H9 (cell line): ENCODE measurements around the gene ZNF444. TPM values are rescaled to one million over a fixed set of nuclear protein-coding genes. Genes with fewer than 3 reads are reported as not detected.
"Not testable (repeated sequence)": the region's sequence is repeated elsewhere in the genome, so short reads cannot be mapped to it uniquely, and the experiment has no call there.

Experiments used
- DNase-seq: peaks from one replicate; pipeline ENCODE4 v3.0.0-alpha.2; 2017
- H2AFZ ChIP-seq: one replicate; pipeline ENCODE4 v1.6.1; 2013; ENCODE audit warnings: mild to moderate bottlenecking, low read length, control low read depth, moderate library complexity
- H2AK5ac ChIP-seq: 2 replicates; pipeline ENCODE4 v1.6.1; 2013; ENCODE audit warnings: low read length, control low read depth, mixed read lengths; ENCODE audit not compliant: insufficient read length
- H2BK120ac ChIP-seq: one replicate; pipeline ENCODE4 v1.6.1; 2013; ENCODE audit warnings: low read depth, mild to moderate bottlenecking, low read length, control low read depth, inconsistent platforms; ENCODE audit not compliant: poor library complexity, severe bottlenecking
- H2BK12ac ChIP-seq: 2 replicates; pipeline ENCODE4 v1.6.1; 2013; ENCODE audit warnings: low read length, control low read depth, mixed read lengths, low read depth; ENCODE audit not compliant: insufficient read length
- H2BK15ac ChIP-seq: 2 replicates; pipeline ENCODE4 v1.6.1; 2013; ENCODE audit warnings: low read depth, low read length, control low read depth
- H2BK20ac ChIP-seq: one replicate; pipeline ENCODE4 v1.6.1; 2013; ENCODE audit warnings: low read depth, mild to moderate bottlenecking, low read length, control low read depth, inconsistent platforms; ENCODE audit not compliant: poor library complexity, severe bottlenecking
- H2BK5ac ChIP-seq: 2 replicates; pipeline ENCODE4 v1.6.1; 2013; ENCODE audit warnings: low read length, control low read depth, mixed read lengths; ENCODE audit not compliant: insufficient read length
- H3K14ac ChIP-seq: 2 replicates; pipeline ENCODE4 v1.6.1; 2013; ENCODE audit warnings: low read length, control low read depth; ENCODE audit not compliant: insufficient read depth
- H3K18ac ChIP-seq: 2 replicates; pipeline ENCODE4 v1.6.1; 2013; ENCODE audit warnings: low read depth, mild to moderate bottlenecking, mixed read lengths, low read length, control low read depth; ENCODE audit not compliant: insufficient read length
- H3K23ac ChIP-seq: 2 replicates; pipeline ENCODE4 v1.6.1; 2013; ENCODE audit warnings: low read length, control low read depth, mixed read lengths, low read depth; ENCODE audit not compliant: insufficient read length
- H3K23me2 ChIP-seq: 2 replicates; pipeline ENCODE4 v1.6.1; 2013; ENCODE audit warnings: low read depth, mild to moderate bottlenecking, mixed read lengths, low read length, control low read depth; ENCODE audit not compliant: insufficient read length, poor library complexity, severe bottlenecking
- H3K27ac ChIP-seq: 2 replicates; pipeline ENCODE4 v1.5.1; 2013; ENCODE audit warnings: low read length, control low read depth, mixed read lengths, low read depth; ENCODE audit not compliant: insufficient read length
- H3K27me3 ChIP-seq: 2 replicates; pipeline ENCODE4 v1.6.1; 2013; ENCODE audit warnings: low read length, control low read depth, inconsistent platforms; ENCODE audit not compliant: insufficient read depth
- H3K4ac ChIP-seq: 2 replicates; pipeline ENCODE4 v1.6.1; 2013; ENCODE audit warnings: low read depth, mild to moderate bottlenecking, control low read depth, inconsistent platforms, low read length, moderate library complexity
- H3K4me1 ChIP-seq: 2 replicates; pipeline ENCODE4 v1.6.1; 2013; ENCODE audit warnings: low read length, control low read depth, inconsistent platforms; ENCODE audit not compliant: insufficient read depth
- H3K4me2 ChIP-seq: 2 replicates; pipeline ENCODE4 v1.6.1; 2013; ENCODE audit warnings: low read length, control low read depth, mixed read lengths; ENCODE audit not compliant: insufficient read length, insufficient read depth
- H3K56ac ChIP-seq: 2 replicates; pipeline ENCODE4 v1.6.1; 2013; ENCODE audit warnings: low read depth, mild to moderate bottlenecking, mixed read lengths, low read length, control low read depth; ENCODE audit not compliant: insufficient read length
- H3K79me1 ChIP-seq: 2 replicates; pipeline ENCODE4 v1.6.1; 2013; ENCODE audit warnings: low read depth, mild to moderate bottlenecking, moderate library complexity, low read length, control low read depth, inconsistent platforms; ENCODE audit not compliant: insufficient read depth, poor library complexity, severe bottlenecking
- H3K79me2 ChIP-seq: 2 replicates; pipeline ENCODE4 v1.6.1; 2013; ENCODE audit warnings: low read length, control low read depth, inconsistent platforms; ENCODE audit not compliant: insufficient read depth
- H3K9ac ChIP-seq: 2 replicates; pipeline ENCODE4 v1.6.1; 2013; ENCODE audit warnings: low read length, control low read depth, mixed read lengths; ENCODE audit not compliant: insufficient read length; ENCODE audit errors: extremely low read depth
- H3K9me3 ChIP-seq: one replicate; pipeline ENCODE4 v1.6.1; 2013; ENCODE audit warnings: low read depth, low read length, inconsistent platforms; ENCODE audit not compliant: control insufficient read depth
- H3T11ph ChIP-seq: one replicate; pipeline ENCODE4 v1.6.1; 2013; ENCODE audit warnings: mild to moderate bottlenecking, low read length, control low read depth, inconsistent platforms
- H4K20me1 ChIP-seq: one replicate; pipeline ENCODE4 v1.6.1; 2013; ENCODE audit not compliant: control insufficient read depth, insufficient read length, insufficient read depth
- H4K5ac ChIP-seq: 2 replicates; pipeline ENCODE4 v1.6.1; 2013; ENCODE audit warnings: low read depth, mild to moderate bottlenecking, mixed read lengths, low read length, control low read depth; ENCODE audit not compliant: insufficient read length
- H4K8ac ChIP-seq: replicated peaks from 2 replicates; pipeline ENCODE4 v1.6.1; 2013; ENCODE audit warnings: low read length, control low read depth, mixed read lengths, low read depth; ENCODE audit not compliant: insufficient read length
- H4K91ac ChIP-seq: 2 replicates; pipeline ENCODE4 v1.6.1; 2013; ENCODE audit warnings: low read depth, mild to moderate bottlenecking, moderate library complexity, mixed read lengths, low read length, control low read depth; ENCODE audit not compliant: insufficient read length
- H3K27ac Mint-ChIP-seq, 3 experiments: 2 replicates in 2 of 3; 3 replicates in 1 of 3; pipeline ENCODE4 v1.8.0; 2020 to 2021; ENCODE audit warnings: mixed read lengths in 3 of 3, mild to moderate bottlenecking in 1 of 3, moderate library complexity in 1 of 3
- H3K27me3 Mint-ChIP-seq: 2 replicates; pipeline ENCODE4 v1.8.0; 2021; ENCODE audit warnings: low read depth, mild to moderate bottlenecking, moderate library complexity, mixed read lengths
- H3K36me3 Mint-ChIP-seq, 3 experiments: 2 replicates in 2 of 3; 3 replicates in 1 of 3; pipeline ENCODE4 v1.8.0; 2020 to 2021; ENCODE audit warnings: low read depth in 3 of 3, mixed read lengths in 3 of 3; ENCODE audit not compliant: insufficient read depth in 1 of 3
- H3K4me1 Mint-ChIP-seq, 2 experiments: 2 replicates each; pipeline ENCODE4 v1.8.0; 2020; ENCODE audit warnings: mixed read lengths in 2 of 2
- H3K4me3 Mint-ChIP-seq, 2 experiments: 2 replicates in 1 of 2; 3 replicates in 1 of 2; pipeline ENCODE4 v1.8.0; 2020 to 2021; ENCODE audit warnings: mild to moderate bottlenecking in 2 of 2, mixed read lengths in 2 of 2, moderate library complexity in 1 of 2
- H3K9me3 Mint-ChIP-seq, 2 experiments: 2 replicates in 1 of 2; 3 replicates in 1 of 2; pipeline ENCODE4 v1.8.0; 2020; ENCODE audit warnings: mild to moderate bottlenecking in 2 of 2, mixed read lengths in 2 of 2, moderate library complexity in 1 of 2
- WGBS: extraction: QIAGEN DNeasy Blood & Tissue Kit; methylation state at CpG from one replicate; pipeline ENCODE4 v1.1.7; 2013; ENCODE audit warnings: missing lambda C conversion rate, low lambda C conversion rate, mixed read lengths; ENCODE audit not compliant: insufficient read length; ENCODE audit errors: extremely low coverage; 5-methylcytosine and 5-hydroxymethylcytosine counted together
- total RNA-seq: library from RNA; stranded (reverse); gene quantifications from 2 replicates; pipeline ENCODE4 v1.2.1, GENCODE V29; 2021

The ZNF444 gene
- total RNA-seq, 1 experiment from 2014 or later = 49.7 TPM

- not testable (repeated sequence) for H3K79me1 ChIP-seq, H2AFZ ChIP-seq, H2AK5ac ChIP-seq, H3K4ac ChIP-seq, H3K27ac ChIP-seq, H4K8ac ChIP-seq, H2BK5ac ChIP-seq, H3K27me3 ChIP-seq, H3K9ac ChIP-seq, H3K23ac ChIP-seq, H3K36me3 Mint-ChIP-seq, H3K4me1 ChIP-seq, H2BK15ac ChIP-seq, H3K9me3 ChIP-seq, H3K79me2 ChIP-seq, H3K14ac ChIP-seq, H3K4me3 Mint-ChIP-seq, H3K23me2 ChIP-seq, H4K91ac ChIP-seq, H3K56ac ChIP-seq, H2BK20ac ChIP-seq, H3K18ac ChIP-seq, H4K20me1 ChIP-seq, H3K27me3 Mint-ChIP-seq, H2BK120ac ChIP-seq, H2BK12ac ChIP-seq, H3K4me2 ChIP-seq, H4K5ac ChIP-seq, H3K9me3 Mint-ChIP-seq, H3K27ac Mint-ChIP-seq, DNase-seq, H3T11ph ChIP-seq
- no CpG with 5 or more reads among the region's 11 CpGs for WGBS
- H3K4me1 Mint-ChIP-seq = peaks cover 4 to 13% of the 10 kb centered on the region in 2 experiments; a peak in 3 of 4 replicates
These were observed 35.2 kb downstream of the ZNF444 start for GRCh38 chr19:56176310-56176709.
